Natural killer cell (primary cell): ENCODE measurements around the gene DEXI. TPM values are rescaled to one million over a fixed set of nuclear protein-coding genes. Genes with fewer than 3 reads are reported as not detected.
"Not testable (repeated sequence)": the region's sequence is repeated elsewhere in the genome, so short reads cannot be mapped to it uniquely, and the experiment has no call there.

Experiments
- ATAC-seq, 3 donors: fragments of 150-1000 bp in 2 of 3; fragments of 200-7000 bp in 1 of 3; cut with Tn5 transposase; 1 replicate in 1 of 3; 2 replicates in 2 of 3; pipeline ENCODE4 v1.10.0; 2021; ENCODE audit warnings: mild to moderate bottlenecking in 2 of 3, moderate library complexity in 2 of 3
- DNase-seq, 2 donors: peaks; one replicate each; pipeline versions ENCODE4 v3.0.0 to v3.0.0-alpha.2; 2013 to 2021; ENCODE audit warnings: mixed read lengths in 1 of 2
- H3K27ac ChIP-seq: one replicate; pipeline ENCODE4 v1.5.1; 2013; ENCODE audit warnings: mild to moderate bottlenecking, low read length
- H3K27me3 ChIP-seq: one replicate; pipeline ENCODE4 v1.6.1; 2013; ENCODE audit warnings: low read length; ENCODE audit not compliant: control insufficient read depth, insufficient read depth
- H3K36me3 ChIP-seq: one replicate; pipeline ENCODE4 v1.6.1; 2013; ENCODE audit warnings: low read length; ENCODE audit not compliant: control insufficient read depth, insufficient read depth
- H3K4me1 ChIP-seq: one replicate; pipeline ENCODE4 v1.6.1; 2013; ENCODE audit warnings: low read length; ENCODE audit not compliant: control insufficient read depth, insufficient read depth
- H3K4me3 ChIP-seq: one replicate; pipeline ENCODE4 v1.5.1; 2013; ENCODE audit warnings: low read length
- H3K9me3 ChIP-seq: one replicate; pipeline ENCODE4 v1.6.1; 2013; ENCODE audit warnings: low read length; ENCODE audit not compliant: control insufficient read depth, insufficient read depth
- H3K27ac Mint-ChIP-seq, 2 donors: one replicate each; pipeline ENCODE4 v1.8.0; 2022; ENCODE audit warnings: mild to moderate bottlenecking in 2 of 2, mixed read lengths in 2 of 2, moderate library complexity in 1 of 2
- H3K27me3 Mint-ChIP-seq, 2 donors: one replicate each; pipeline ENCODE4 v1.8.0; 2022; ENCODE audit warnings: low read depth in 2 of 2, mixed read lengths in 2 of 2
- H3K36me3 Mint-ChIP-seq: one replicate; pipeline ENCODE4 v1.8.0; 2022; ENCODE audit warnings: mixed read lengths
- H3K4me1 Mint-ChIP-seq, 2 donors: one replicate each; pipeline ENCODE4 v1.8.0; 2022; ENCODE audit warnings: mixed read lengths in 2 of 2
- H3K4me3 Mint-ChIP-seq: one replicate; pipeline ENCODE4 v1.8.0; 2022; ENCODE audit warnings: mild to moderate bottlenecking, moderate library complexity, mixed read lengths
- H3K9me3 Mint-ChIP-seq, 2 donors: one replicate each; pipeline ENCODE4 v1.8.0; 2022; ENCODE audit warnings: mixed read lengths in 2 of 2
- WGBS: methylation state at CpG from one replicate; pipeline ENCODE4 v1.1.7; 2013; ENCODE audit warnings: missing lambda C conversion rate; ENCODE audit not compliant: insufficient coverage; 5-methylcytosine and 5-hydroxymethylcytosine counted together
- intact Hi-C: fragments of 100-400 bp; cut with micrococcal nuclease; formaldehyde crosslinking; loops from one replicate; pipeline ENCODE4 v1.14.2; 2022
- total RNA-seq, 4 donors: library from RNA; stranded (reverse); fragments of 120-200 nt in 1 of 4; gene quantifications; one replicate each; pipeline versions ENCODE4 v1.2.3 to v1.2.4, GENCODE V29; 2013 to 2022
- TF ChIP-seq, protein P1 (sequence below): fragments of 200-600 bp; IDR thresholded peaks from one replicate; pipeline ENCODE4 v1.8.0; 2022; ENCODE audit warnings: antibody characterized with exemption

DEXI gene
- total RNA-seq, 3 donors from 2014 or later (not counting 1 experiment from before 2014, with no cell fraction given): 8.7 to 15.2 (median 14.4) TPM

DNA sequence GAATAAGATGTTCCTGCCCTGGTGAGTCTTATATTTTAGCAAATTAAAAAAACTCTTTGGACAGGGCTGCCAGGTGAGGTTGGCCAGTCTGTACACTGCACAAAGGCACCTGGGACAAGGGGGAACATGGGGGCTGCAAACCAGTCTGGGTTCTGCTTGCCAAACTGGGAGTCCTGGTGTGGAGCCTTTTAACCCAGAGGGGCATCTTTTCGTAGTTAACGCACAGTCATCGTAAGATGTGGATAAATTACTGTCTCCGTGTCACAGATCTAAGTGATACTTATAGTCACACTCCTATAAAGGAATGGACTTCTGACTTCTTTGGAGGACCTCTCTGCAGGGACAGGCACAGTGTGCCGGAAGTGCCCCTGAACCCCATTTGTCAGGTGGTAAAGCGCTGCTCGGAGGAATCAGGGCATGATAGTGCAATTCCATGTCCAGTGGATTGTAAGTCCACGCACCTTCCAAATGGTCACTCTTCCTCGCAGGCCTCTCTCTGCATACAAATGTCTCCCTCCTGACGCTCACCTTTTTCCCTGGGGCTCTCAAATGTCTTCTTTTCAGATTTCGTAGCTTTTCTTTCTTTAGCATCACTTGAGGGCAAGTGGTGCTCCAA is 14.7 kb downstream of the DEXI start:
- peak overlapping the region in 1 of 2 donors; percentile 40 for H3K27ac Mint-ChIP-seq
- intact Hi-C loops: no loop called here

GRCh38 chr16:10926867-10927266 is 15.4 kb downstream of the DEXI start:
- no peak overlapping the region for H3K27ac Mint-ChIP-seq
- Histone ChIP-seq H3K4me1 (peaks cover 7% of the 10 kb centered on the region), H3K27ac (no peak overlapping the region), H3K9me3 (no peaks in the 10 kb centered on the region), H3K4me3 (no peak overlapping the region), H3K36me3 (peaks cover 40% of the 10 kb centered on the region), H3K27me3 (no peaks in the 10 kb centered on the region)
- H3K36me3 Mint-ChIP-seq: no peaks in the 10 kb centered on the region
- no peaks in the 10 kb centered on the region for H3K27me3 Mint-ChIP-seq
- peaks cover 7 to 12% of the 10 kb centered on the region in 2 donors for H3K4me1 Mint-ChIP-seq
- DNase-seq: no peak
- WGBS: 97% methylated on average over 5 of the region's 5 CpGs
- intact Hi-C loops: no loop called here
- H3K9me3 Mint-ChIP-seq: no peaks in the 10 kb centered on the region
- ATAC-seq: no peak
- TF ChIP-seq, protein P1, sequence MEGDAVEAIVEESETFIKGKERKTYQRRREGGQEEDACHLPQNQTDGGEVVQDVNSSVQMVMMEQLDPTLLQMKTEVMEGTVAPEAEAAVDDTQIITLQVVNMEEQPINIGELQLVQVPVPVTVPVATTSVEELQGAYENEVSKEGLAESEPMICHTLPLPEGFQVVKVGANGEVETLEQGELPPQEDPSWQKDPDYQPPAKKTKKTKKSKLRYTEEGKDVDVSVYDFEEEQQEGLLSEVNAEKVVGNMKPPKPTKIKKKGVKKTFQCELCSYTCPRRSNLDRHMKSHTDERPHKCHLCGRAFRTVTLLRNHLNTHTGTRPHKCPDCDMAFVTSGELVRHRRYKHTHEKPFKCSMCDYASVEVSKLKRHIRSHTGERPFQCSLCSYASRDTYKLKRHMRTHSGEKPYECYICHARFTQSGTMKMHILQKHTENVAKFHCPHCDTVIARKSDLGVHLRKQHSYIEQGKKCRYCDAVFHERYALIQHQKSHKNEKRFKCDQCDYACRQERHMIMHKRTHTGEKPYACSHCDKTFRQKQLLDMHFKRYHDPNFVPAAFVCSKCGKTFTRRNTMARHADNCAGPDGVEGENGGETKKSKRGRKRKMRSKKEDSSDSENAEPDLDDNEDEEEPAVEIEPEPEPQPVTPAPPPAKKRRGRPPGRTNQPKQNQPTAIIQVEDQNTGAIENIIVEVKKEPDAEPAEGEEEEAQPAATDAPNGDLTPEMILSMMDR: no peak
- H3K4me3 Mint-ChIP-seq: no peak overlapping the region

More for the DNA sequence above, 14.7 kb downstream of the DEXI start:
- H3K4me3 Mint-ChIP-seq: no peak overlapping the region
- Histone ChIP-seq H3K27me3 (no peaks in the 10 kb centered on the region), H3K4me3 (no peak overlapping the region), H3K36me3 (peaks cover 33% of the 10 kb centered on the region), H3K27ac (no peak overlapping the region), H3K9me3 (no peaks in the 10 kb centered on the region), H3K4me1 (peaks cover 7% of the 10 kb centered on the region)
- no peaks in the 10 kb centered on the region for H3K36me3 Mint-ChIP-seq
- H3K27me3 Mint-ChIP-seq: no peaks in the 10 kb centered on the region
- TF ChIP-seq, protein P1: no peak
- 94% methylated on average over 11 of the region's 11 CpGs for WGBS
- no peaks in the 10 kb centered on the region for H3K9me3 Mint-ChIP-seq
- peaks cover 7 to 12% of the 10 kb centered on the region in 2 donors for H3K4me1 Mint-ChIP-seq
- ATAC-seq: no peak
- no peak for DNase-seq

DNA sequence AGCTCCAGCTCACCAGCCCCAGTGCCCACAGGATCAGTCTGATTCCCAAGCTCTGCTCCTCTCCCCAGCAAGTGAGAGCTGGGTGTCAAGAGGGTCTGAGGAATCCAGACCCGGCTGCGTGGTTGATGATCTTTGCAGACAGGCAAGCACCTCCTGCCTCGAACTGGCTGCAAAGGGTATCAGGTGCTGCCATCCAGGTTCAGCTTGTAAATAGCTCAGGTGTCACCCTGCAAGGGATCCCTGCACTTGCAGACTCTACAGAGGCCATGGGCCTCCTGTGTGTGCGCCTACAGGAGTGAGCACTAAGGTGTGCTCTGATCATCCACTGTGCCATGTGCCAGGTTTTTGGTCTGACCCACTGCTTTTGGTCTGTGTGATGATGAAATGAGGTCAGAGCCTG is 16.2 kb downstream of the DEXI start:
- H3K36me3 ChIP-seq: peaks cover 47% of the 10 kb centered on the region
- 94% methylated on average over 4 of the region's 4 CpGs for WGBS
- intact Hi-C loops: no loop called here

DNA sequence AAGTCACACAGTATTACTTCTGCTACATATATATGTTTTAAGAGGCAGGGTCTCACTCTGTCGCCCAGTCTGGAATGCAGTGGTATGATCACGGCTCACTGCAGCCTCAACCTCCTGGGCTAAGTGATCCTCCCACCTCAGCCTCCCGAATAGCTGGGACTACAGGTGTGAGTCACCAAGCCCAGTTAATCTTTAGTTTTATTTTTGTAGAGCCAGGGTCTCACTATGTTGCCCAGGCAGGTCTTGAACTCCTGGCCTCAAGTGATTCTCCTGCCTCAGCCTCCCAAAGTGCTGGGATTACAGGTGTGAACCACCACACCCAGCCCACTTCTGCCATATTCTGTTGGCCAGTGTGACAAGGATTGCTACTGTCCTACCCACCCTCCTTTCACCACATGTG is 17.0 kb downstream of the DEXI start:
- H3K9me3 Mint-ChIP-seq, DNase-seq, H3K27ac ChIP-seq, H3K36me3 Mint-ChIP-seq, H3K27ac Mint-ChIP-seq, intact Hi-C loops, H3K4me1 ChIP-seq, H3K27me3 ChIP-seq, ATAC-seq, H3K9me3 ChIP-seq, H3K27me3 Mint-ChIP-seq, H3K4me3 ChIP-seq, H3K4me1 Mint-ChIP-seq, H3K4me3 Mint-ChIP-seq: not testable (repeated sequence)
- H3K36me3 ChIP-seq: peaks cover 47% of the 10 kb centered on the region
- 92% methylated on average over 3 of the region's 3 CpGs for WGBS

More for the DNA sequence above, 16.2 kb downstream of the DEXI start:
- Mint-ChIP-seq H3K9me3 (no peaks in the 10 kb centered on the region), H3K36me3 (no peaks in the 10 kb centered on the region), H3K27ac (no peak overlapping the region), H3K4me1 (peaks cover 7% of the 10 kb centered on the region in 2 donors), H3K4me3 (no peak overlapping the region), H3K27me3 (no peaks in the 10 kb centered on the region)
- no peaks in the 10 kb centered on the region for H3K27me3 ChIP-seq
- TF ChIP-seq, protein P1: no peak
- H3K27ac ChIP-seq: no peak overlapping the region
- H3K9me3 ChIP-seq: no peaks in the 10 kb centered on the region
- DNase-seq (no peak), ATAC-seq (no peak)
- peaks cover 7% of the 10 kb centered on the region for H3K4me1 ChIP-seq
- H3K4me3 ChIP-seq: no peak overlapping the region
